Body of pancreas (tissue), 4 donors: ENCODE results near the gene MRGPRD. TPM values are rescaled to one million over a fixed set of nuclear protein-coding genes. Genes with fewer than 3 reads are reported as not detected.

Source experiments
- ATAC-seq: fragments of 150-250 bp; one replicate; pipeline ENCODE4 v1.9.1; 2016
- DNase-seq, 4 donors: peaks; one replicate each; pipeline ENCODE4 v3.0.0-alpha.2; 2019
- H3K27ac ChIP-seq, 4 donors: fragments of 200-600 bp; sonication (generic); 1 replicate in 3 of 4; 2 replicates in 1 of 4; pipeline versions ENCODE4 v1.5.1 to v1.6.1; 2016 to 2019; ENCODE audit warnings: mild to moderate bottlenecking in 1 of 4, mixed read lengths in 1 of 4, moderate library complexity in 1 of 4
- H3K27me3 ChIP-seq, 2 donors: fragments of 200-600 bp; sonication (generic); one replicate each; pipeline ENCODE4 v1.6.0; 2016; ENCODE audit warnings: mild to moderate bottlenecking in 1 of 2
- H3K36me3 ChIP-seq, 2 donors: fragments of 200-600 bp; sonication (generic); replicated peaks in 1 of 2; 2 replicates each; pipeline ENCODE4 v1.5.1; 2016; ENCODE audit warnings: low read depth in 2 of 2; ENCODE audit not compliant: insufficient read depth in 1 of 2
- H3K4me1 ChIP-seq: fragments of 200-600 bp; sonication (generic); one replicate; pipeline ENCODE4 v1.6.0; 2016
- H3K4me3 ChIP-seq, 2 donors: fragments of 200-600 bp; sonication (generic); 1 replicate in 1 of 2; 2 replicates in 1 of 2; pipeline ENCODE4 v1.5.1; 2016 to 2019
- H3K9me3 ChIP-seq, 3 donors: fragments of 200-600 bp; sonication (generic); 1 replicate in 2 of 3; 2 replicates in 1 of 3; pipeline ENCODE4 v1.5.1; 2016
- CTCF ChIP-seq, 7 experiments: fragments of 450-650 bp in 4 of 7; fragments of 200-600 bp in 3 of 7; sonication (generic) in 3 of 7; IDR thresholded peaks; one replicate each; pipeline ENCODE4 v1.5.1; 2016 to 2019; ENCODE audit warnings: antibody characterized with exemption in 7 of 7
- POLR2A ChIP-seq, 3 donors: fragments of 450-650 bp; IDR thresholded peaks; one replicate each; pipeline ENCODE4 v1.6.1; 2016; ENCODE audit warnings: antibody characterized with exemption in 3 of 3, mild to moderate bottlenecking in 2 of 3
- WGBS, 2 donors: methylation state at CpG; one replicate each; pipeline ENCODE4 v1.1.5; 2017; 5-methylcytosine and 5-hydroxymethylcytosine counted together
- intact Hi-C: fragments of 100-400 bp; cut with DNase I; formaldehyde crosslinking; loops from one replicate; pipeline ENCODE4 v1.15.1; 2023
- total RNA-seq, 2 donors: library from RNA; depleted of rRNA; stranded (reverse); fragments of >200 nt; gene quantifications; one replicate each; pipeline ENCODE4 v1.1.0, GENCODE V29; 2016

Gene MRGPRD
- total RNA-seq, 2 donors from 2014 or later = not detected

DNA sequence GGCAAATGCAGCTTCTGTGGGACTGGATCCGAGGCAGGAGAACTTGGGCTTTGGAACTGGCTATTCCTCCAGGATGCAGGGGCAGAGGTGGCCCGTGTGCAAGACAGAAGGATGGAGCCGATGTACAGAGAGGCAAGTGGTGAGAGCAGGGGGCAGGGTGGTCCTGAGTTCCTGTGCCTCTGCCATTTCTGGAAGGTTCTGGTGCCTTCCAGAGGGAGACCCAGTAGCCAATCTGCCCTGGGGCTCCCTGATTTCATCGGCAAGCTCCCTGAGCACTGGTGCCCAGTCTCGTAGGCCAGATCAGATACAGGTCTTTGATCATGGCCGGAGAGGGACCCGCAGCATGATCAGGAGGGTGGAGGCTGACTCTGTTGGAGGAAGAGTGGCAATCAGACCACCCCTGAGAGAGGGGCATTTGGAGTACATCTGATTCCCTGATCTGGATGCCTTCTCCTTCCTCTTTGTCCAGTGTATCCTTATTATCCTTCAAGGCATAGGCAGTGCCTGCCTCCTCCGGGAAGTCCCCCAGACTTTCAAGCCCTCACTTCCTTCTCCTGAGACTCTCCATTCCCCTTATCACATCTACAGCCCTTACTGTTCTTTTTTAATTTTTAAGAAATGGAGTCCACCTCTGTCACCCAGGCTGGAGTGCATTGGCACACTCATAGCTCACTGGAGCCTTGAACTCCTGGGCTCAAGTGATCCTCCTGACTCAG is 9.7 kb downstream of the MRGPRD start:
- H3K9me3 ChIP-seq = no peaks in the 10 kb centered on the region
- DNase-seq = no peak
- intact Hi-C loops = no loop called here

GRCh38 chr11:68969386-68969785 is 11.4 kb downstream of the MRGPRD start:
- WGBS, 2 donors = 47 to 53% methylated on average over 8 of the region's 8 CpGs
- H3K4me1 ChIP-seq = no peaks in the 10 kb centered on the region
- H3K36me3 ChIP-seq = no peaks in the 10 kb centered on the region
- H3K9me3 ChIP-seq = no peaks in the 10 kb centered on the region
- H3K4me3 ChIP-seq = no peak overlapping the region
- DNase-seq = no peak
- ATAC-seq = no peak
- TF ChIP-seq POLR2A (IDR thresholded peaks at IDR 0.05) (no peak), CTCF (IDR thresholded peaks at IDR 0.05) (no peak)
- intact Hi-C loops = no loop called here
- no peak overlapping the region for H3K27ac ChIP-seq
- no peaks in the 10 kb centered on the region for H3K27me3 ChIP-seq

More for the DNA sequence above, 9.7 kb downstream of the MRGPRD start:
- Histone ChIP-seq H3K4me3 (no peak overlapping the region), H3K36me3 (no peaks in the 10 kb centered on the region), H3K27me3 (no peaks in the 10 kb centered on the region), H3K4me1 (no peaks in the 10 kb centered on the region), H3K27ac (no peak overlapping the region)
- 67 to 69% methylated on average over 6 to 7 of the region's 8 CpGs for WGBS, 2 donors
- no peak for TF ChIP-seq POLR2A (IDR thresholded peaks at IDR 0.05)
- no peak for TF ChIP-seq CTCF (IDR thresholded peaks at IDR 0.05)
- no peak for ATAC-seq

DNA sequence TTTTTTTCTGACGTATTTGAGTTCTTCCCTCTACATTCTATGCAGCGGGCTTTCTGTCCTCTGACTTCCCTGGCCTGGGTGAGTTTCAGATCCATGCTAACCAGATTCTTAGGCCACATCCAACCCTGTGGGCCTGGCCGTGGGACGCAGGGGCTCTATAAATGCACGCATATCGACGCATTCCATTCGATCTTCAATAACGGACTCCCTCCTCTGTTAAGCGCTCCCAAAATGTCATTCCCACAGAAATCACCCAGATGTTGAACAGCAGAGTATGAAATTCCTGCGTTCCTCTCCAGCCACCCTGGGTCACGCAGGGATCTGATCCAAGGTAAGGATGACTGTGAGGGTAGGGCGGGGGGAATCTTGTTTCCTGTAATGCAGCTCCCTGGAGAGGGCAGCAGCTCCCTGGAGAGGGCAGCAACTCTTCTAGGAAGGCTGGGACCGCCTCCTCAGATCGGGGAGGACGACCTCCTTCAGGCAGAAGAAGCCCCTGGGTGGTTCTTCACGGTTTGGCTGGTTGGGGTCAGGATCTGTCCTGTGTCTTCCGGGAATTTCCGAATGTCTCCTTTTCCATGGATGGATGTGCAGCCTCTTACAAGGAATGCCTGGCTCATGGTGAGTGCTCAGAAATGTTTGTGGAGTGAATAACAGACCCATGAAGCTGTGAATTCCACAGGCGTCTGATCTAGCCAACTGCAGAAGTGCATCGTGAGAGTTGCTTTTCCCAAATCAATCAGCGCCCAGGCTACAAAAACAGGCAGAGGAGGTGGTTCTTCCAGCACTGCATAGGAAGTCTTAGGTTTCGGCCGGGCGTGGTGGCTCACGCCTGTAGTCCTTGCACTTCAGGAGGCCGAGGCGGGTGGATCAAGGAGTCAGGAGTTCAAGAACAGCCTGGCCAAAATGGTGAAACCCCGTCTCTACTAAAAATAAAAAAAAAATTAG is 12.2 kb downstream of the MRGPRD start:
- no peaks in the 10 kb centered on the region for H3K36me3 ChIP-seq
- 60 to 70% methylated on average over 28 to 29 of the region's 29 CpGs for WGBS, 2 donors
- no peak for ATAC-seq
- DNase-seq = peak in 1 of 4 donors; percentile 10
- intact Hi-C loops = no loop called here
- no peaks in the 10 kb centered on the region for H3K27me3 ChIP-seq
- H3K27ac ChIP-seq = no peak overlapping the region
- no peaks in the 10 kb centered on the region for H3K4me1 ChIP-seq
- no peak overlapping the region for H3K4me3 ChIP-seq
- no peaks in the 10 kb centered on the region for H3K9me3 ChIP-seq
- no peak for TF ChIP-seq POLR2A (IDR thresholded peaks at IDR 0.05)
- no peak for TF ChIP-seq CTCF (IDR thresholded peaks at IDR 0.05)

- Histone ChIP-seq H3K36me3 (no peaks in the 10 kb centered on the region), H3K4me3 (no peak overlapping the region), H3K4me1 (no peaks in the 10 kb centered on the region), H3K9me3 (no peaks in the 10 kb centered on the region), H3K27me3 (no peaks in the 10 kb centered on the region), H3K27ac (no peak overlapping the region)
- intact Hi-C loops = no loop called here
- DNase-seq (no peak), ATAC-seq (no peak)
- WGBS, 2 donors = 74 to 85% methylated on average over 9 of the region's 9 CpGs
- TF ChIP-seq CTCF (IDR thresholded peaks at IDR 0.05) = no peak
- no peak for TF ChIP-seq POLR2A (IDR thresholded peaks at IDR 0.05)
Observed at GRCh38 chr11:68966894-68967780, 13.6 kb downstream of the MRGPRD start.
